Measurements from ENCODE around the gene GLCE. TPM values are rescaled to one million over a fixed set of nuclear protein-coding genes. Genes with fewer than 3 reads are reported as not detected.

Gene GLCE
- total RNA-seq, 1 donor from 2014 or later, result 13.6 TPM

DNA sequence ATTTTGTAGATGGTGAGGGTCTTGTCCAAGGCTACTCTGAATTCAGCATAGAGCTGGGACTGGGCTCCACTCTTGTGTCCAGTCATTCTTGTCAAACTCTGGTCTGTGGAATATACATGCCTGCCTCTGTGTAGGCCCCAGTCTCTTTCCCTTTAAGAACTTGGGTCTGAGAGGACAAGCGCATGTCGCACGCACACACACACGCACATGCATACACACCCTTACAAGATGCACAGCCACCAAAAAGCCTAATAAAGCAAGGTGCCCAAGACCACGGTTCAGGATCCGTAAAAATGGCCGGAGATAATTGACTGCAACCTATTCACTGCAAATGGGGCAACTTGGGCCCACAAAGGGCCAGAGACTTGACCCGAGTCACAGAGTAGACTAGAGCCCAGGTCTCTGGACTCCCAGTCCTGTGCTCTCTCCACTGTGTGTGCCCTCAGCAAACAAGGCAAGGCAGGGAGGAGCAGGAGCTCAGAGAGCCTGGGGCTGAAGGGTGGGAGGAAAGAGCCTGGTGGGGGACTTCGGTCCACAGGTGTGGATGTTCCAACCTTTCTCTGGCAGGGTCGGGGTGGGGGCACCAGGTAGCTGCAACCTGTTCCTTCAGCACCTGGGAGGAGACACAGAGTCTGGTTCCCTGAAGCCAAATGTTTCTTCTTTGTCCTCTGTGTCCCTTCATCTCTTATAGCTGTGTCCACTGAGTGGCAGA lies 137.4 kb downstream of the GLCE start:
- no peaks in the 10 kb centered on the region for H3K36me3 ChIP-seq (ENCODE audit: insufficient read depth, low read length)
- no peak overlapping the region for H2AFZ ChIP-seq (ENCODE audit: low read depth, low read length)
- no peaks in the 10 kb centered on the region for H4K20me1 ChIP-seq (ENCODE audit: insufficient read depth, low read length)
- peaks cover 7% of the 10 kb centered on the region for H3K4me1 ChIP-seq (ENCODE audit: insufficient read depth, low read length)
- DNase-seq (ENCODE audit: low read depth) (no peak), FAIRE-seq (no peak)
- H3K27me3 Mint-ChIP-seq (ENCODE audit: low read depth, unreplicated experiment), result peaks cover 62% of the 10 kb centered on the region
- H3K4me3 Mint-ChIP-seq (ENCODE audit: unreplicated experiment), result peak overlapping the region; percentile 16
- no peaks in the 10 kb centered on the region for H3K79me2 ChIP-seq (ENCODE audit: insufficient read depth, low read length)
- peak overlapping the region; percentile 84 for H3K4me2 ChIP-seq (ENCODE audit: low read length)
- no peak overlapping the region for H3K4me3 ChIP-seq (ENCODE audit: insufficient read depth, low read depth, low read length)
- no peaks in the 10 kb centered on the region for H3K9me3 ChIP-seq (ENCODE audit: insufficient read depth, low read depth, low read length)
- H3K9me3 Mint-ChIP-seq (ENCODE audit: unreplicated experiment), result peaks cover 4% of the 10 kb centered on the region
- peaks cover 6% of the 10 kb centered on the region for H3K4me1 Mint-ChIP-seq (ENCODE audit: low read depth, unreplicated experiment)
- no peaks in the 10 kb centered on the region for H3K36me3 Mint-ChIP-seq (ENCODE audit: low read depth, unreplicated experiment)
- H3K27ac ChIP-seq (ENCODE audit: low read depth, low read length), result no peak overlapping the region
- TF ChIP-seq, protein P1, sequence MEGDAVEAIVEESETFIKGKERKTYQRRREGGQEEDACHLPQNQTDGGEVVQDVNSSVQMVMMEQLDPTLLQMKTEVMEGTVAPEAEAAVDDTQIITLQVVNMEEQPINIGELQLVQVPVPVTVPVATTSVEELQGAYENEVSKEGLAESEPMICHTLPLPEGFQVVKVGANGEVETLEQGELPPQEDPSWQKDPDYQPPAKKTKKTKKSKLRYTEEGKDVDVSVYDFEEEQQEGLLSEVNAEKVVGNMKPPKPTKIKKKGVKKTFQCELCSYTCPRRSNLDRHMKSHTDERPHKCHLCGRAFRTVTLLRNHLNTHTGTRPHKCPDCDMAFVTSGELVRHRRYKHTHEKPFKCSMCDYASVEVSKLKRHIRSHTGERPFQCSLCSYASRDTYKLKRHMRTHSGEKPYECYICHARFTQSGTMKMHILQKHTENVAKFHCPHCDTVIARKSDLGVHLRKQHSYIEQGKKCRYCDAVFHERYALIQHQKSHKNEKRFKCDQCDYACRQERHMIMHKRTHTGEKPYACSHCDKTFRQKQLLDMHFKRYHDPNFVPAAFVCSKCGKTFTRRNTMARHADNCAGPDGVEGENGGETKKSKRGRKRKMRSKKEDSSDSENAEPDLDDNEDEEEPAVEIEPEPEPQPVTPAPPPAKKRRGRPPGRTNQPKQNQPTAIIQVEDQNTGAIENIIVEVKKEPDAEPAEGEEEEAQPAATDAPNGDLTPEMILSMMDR (IDR thresholded peaks at IDR 0.05; ENCODE audit: insufficient read depth, low read depth, low read length), result no peak
- H3K27ac Mint-ChIP-seq (ENCODE audit: unreplicated experiment), result no peak overlapping the region
- no peak overlapping the region for H3K9ac ChIP-seq (ENCODE audit: low read length)
- H3K27me3 ChIP-seq (ENCODE audit: insufficient read depth, low read length), result peaks cover 20% of the 10 kb centered on the region

DNA sequence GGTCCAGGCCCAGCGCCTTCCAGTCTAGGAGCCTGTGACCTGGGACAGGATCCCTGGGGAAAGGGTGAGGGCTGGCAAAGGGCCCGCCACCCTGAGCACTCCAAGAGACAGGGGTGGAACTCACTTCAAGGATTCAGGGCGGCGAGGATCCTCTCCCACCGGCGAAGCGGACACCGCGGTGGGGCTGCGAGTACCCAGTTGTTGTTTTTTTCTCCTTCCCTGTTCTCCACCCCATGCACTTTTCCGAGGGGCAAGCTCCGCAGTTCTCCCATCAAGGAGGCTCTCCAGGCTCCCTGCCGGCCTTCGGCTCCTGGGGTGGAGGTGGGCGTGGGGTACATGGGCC lies 137.9 kb downstream of the GLCE start:
- Histone ChIP-seq H3K79me2 (ENCODE audit: insufficient read depth, low read length) (no peaks in the 10 kb centered on the region), H3K4me1 (ENCODE audit: insufficient read depth, low read length) (peaks cover 7% of the 10 kb centered on the region), H4K20me1 (ENCODE audit: insufficient read depth, low read length) (no peaks in the 10 kb centered on the region), H3K9ac (ENCODE audit: low read length) (no peak overlapping the region), H3K4me3 (ENCODE audit: insufficient read depth, low read depth, low read length) (no peak overlapping the region), H3K36me3 (ENCODE audit: insufficient read depth, low read length) (no peaks in the 10 kb centered on the region), H3K4me2 (ENCODE audit: low read length) (peak overlapping the region; percentile 84), H3K9me3 (ENCODE audit: insufficient read depth, low read depth, low read length) (no peaks in the 10 kb centered on the region), H3K27ac (ENCODE audit: low read depth, low read length) (no peak overlapping the region), H2AFZ (ENCODE audit: low read depth, low read length) (peak overlapping the region; percentile 60), H3K27me3 (ENCODE audit: insufficient read depth, low read length) (peaks cover 20% of the 10 kb centered on the region)
- Mint-ChIP-seq H3K4me3 (ENCODE audit: unreplicated experiment) (peak overlapping the region; percentile 62), H3K27ac (ENCODE audit: unreplicated experiment) (no peak overlapping the region), H3K4me1 (ENCODE audit: low read depth, unreplicated experiment) (peaks cover 6% of the 10 kb centered on the region), H3K36me3 (ENCODE audit: low read depth, unreplicated experiment) (no peaks in the 10 kb centered on the region), H3K9me3 (ENCODE audit: unreplicated experiment) (peaks cover 4% of the 10 kb centered on the region), H3K27me3 (ENCODE audit: low read depth, unreplicated experiment) (peaks cover 63% of the 10 kb centered on the region)
- FAIRE-seq, result no peak
- TF ChIP-seq, protein P1 (IDR thresholded peaks at IDR 0.05; ENCODE audit: insufficient read depth, low read depth, low read length), result no peak
- TF ChIP-seq EZH2 (IDR thresholded peaks at IDR 0.05; ENCODE audit: insufficient read depth, low read length), result no peak
- no peak for DNase-seq (ENCODE audit: low read depth)

- Mint-ChIP-seq H3K4me1 (ENCODE audit: low read depth, unreplicated experiment) (peaks cover 6% of the 10 kb centered on the region), H3K36me3 (ENCODE audit: low read depth, unreplicated experiment) (no peaks in the 10 kb centered on the region), H3K27me3 (ENCODE audit: low read depth, unreplicated experiment) (peaks cover 59% of the 10 kb centered on the region), H3K27ac (ENCODE audit: unreplicated experiment) (no peak within 1 kb of the TSS), H3K4me3 (ENCODE audit: unreplicated experiment) (peak within 1 kb of the TSS; percentile 62), H3K9me3 (ENCODE audit: unreplicated experiment) (peaks cover 4% of the 10 kb centered on the region)
- H3K9ac ChIP-seq (ENCODE audit: low read length), result peak within 1 kb of the TSS; percentile 35
- no peak within 1 kb of the TSS for H3K27ac ChIP-seq (ENCODE audit: low read depth, low read length)
- no peaks in the 10 kb centered on the region for H3K9me3 ChIP-seq (ENCODE audit: insufficient read depth, low read depth, low read length)
- H3K79me2 ChIP-seq (ENCODE audit: insufficient read depth, low read length), result no peaks in the 10 kb centered on the region
- peak within 1 kb of the TSS; percentile 84 for H3K4me2 ChIP-seq (ENCODE audit: low read length)
- FAIRE-seq (no peak), DNase-seq (ENCODE audit: low read depth) (no peak)
- H2AFZ ChIP-seq (ENCODE audit: low read depth, low read length), result peak within 1 kb of the TSS; percentile 60
- peak within 1 kb of the TSS; percentile 37 for H3K4me3 ChIP-seq (ENCODE audit: insufficient read depth, low read depth, low read length)
- H3K4me1 ChIP-seq (ENCODE audit: insufficient read depth, low read length), result peaks cover 10% of the 10 kb centered on the region
- TF ChIP-seq EZH2 (IDR thresholded peaks at IDR 0.05; ENCODE audit: insufficient read depth, low read length), result peak; percentile 70
- TF ChIP-seq, protein P1 (IDR thresholded peaks at IDR 0.05; ENCODE audit: insufficient read depth, low read depth, low read length), result no peak
- H4K20me1 ChIP-seq (ENCODE audit: insufficient read depth, low read length), result no peaks in the 10 kb centered on the region
- no peaks in the 10 kb centered on the region for H3K36me3 ChIP-seq (ENCODE audit: insufficient read depth, low read length)
- H3K27me3 ChIP-seq (ENCODE audit: insufficient read depth, low read length), result peaks cover 20% of the 10 kb centered on the region
Observed at GRCh38 chr15:69298697-69299441, 138.4 kb downstream of the GLCE start, which contains the start of gene PAQR5. TSS of gene PAQR5 (plus strand) at chr15:69298912. CDS start at chr15:69360081, 61,169 bp downstream.
